Central memory CD8-positive, alpha-beta T cell (primary cell): ENCODE measurements around the gene DARS2.
"Not testable (repeated sequence)": the region's sequence is repeated elsewhere in the genome, so short reads cannot be mapped to it uniquely, and the experiment has no call there.

Source experiments
- ATAC-seq: fragments of 150-1000 bp; cut with Tn5 transposase; replicated peaks from 2 replicates; pipeline ENCODE4 v1.10.0; 2022; ENCODE audit warnings: mild to moderate bottlenecking, moderate FRiP score, moderate number of reproducible peaks; ENCODE audit not compliant: poor library complexity, severe bottlenecking; ENCODE audit errors: extremely low read depth
- DNase-seq, 2 donors: peaks; one replicate each; pipeline ENCODE4 v3.0.0; 2021; ENCODE audit warnings: low spot score in 2 of 2
- H3K27ac Mint-ChIP-seq: one replicate; pipeline ENCODE4 v1.8.0; 2022; ENCODE audit warnings: low read depth, mild to moderate bottlenecking, moderate library complexity, mixed read lengths
- H3K27me3 Mint-ChIP-seq: one replicate; pipeline ENCODE4 v1.8.0; 2022; ENCODE audit warnings: mixed read lengths
- H3K36me3 Mint-ChIP-seq: one replicate; pipeline ENCODE4 v1.8.0; 2022; ENCODE audit warnings: mild to moderate bottlenecking, moderate library complexity, mixed read lengths; ENCODE audit not compliant: insufficient read depth
- H3K4me1 Mint-ChIP-seq: one replicate; pipeline ENCODE4 v1.8.0; 2022; ENCODE audit warnings: mixed read lengths
- H3K4me3 Mint-ChIP-seq: one replicate; pipeline ENCODE4 v1.8.0; 2022; ENCODE audit warnings: mild to moderate bottlenecking, moderate library complexity, mixed read lengths
- H3K9me3 Mint-ChIP-seq: one replicate; pipeline ENCODE4 v1.8.0; 2022; ENCODE audit warnings: mixed read lengths

DARS2 gene

DNA sequence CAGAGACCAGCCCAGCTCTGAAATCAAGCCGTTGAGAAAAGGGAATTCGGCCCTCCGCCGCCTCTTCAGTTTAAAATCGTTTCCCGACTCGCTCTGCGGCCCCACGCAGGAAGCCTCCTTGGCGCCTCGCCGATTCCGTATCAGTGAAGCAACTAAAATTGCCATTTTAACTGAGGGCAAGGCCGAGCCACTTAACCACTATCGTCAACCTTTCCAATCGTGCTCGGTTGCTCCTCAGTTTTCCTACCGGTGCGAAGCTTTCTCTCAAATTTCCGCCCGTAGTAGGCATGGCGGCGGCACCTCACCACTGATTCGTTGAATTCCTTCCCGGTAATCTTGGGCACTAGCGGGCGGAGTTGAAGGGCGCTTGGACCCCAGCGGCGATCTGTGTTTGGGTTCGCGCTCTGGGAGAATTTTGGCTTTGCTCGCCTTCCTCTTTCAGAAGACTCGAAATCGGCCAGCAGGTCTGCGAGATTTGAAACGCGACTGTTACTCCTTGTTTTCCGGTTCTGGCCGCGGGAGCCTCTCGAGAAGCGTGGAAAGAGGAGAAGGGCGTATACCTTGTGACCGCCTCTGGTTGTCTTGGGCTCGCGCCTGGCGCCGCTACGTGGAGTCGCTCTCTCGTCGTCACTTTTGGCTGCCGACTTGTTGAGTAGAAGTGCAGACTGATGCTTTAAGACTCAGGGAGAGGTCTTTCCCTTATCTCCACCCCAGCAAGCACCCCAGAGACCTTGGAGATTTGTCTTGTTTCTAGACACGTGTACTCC is at the start of gene DARS2, which contains the start of gene CENPL:
TSS of gene DARS2 (plus strand) at position 359 of the 767 bp plus-strand sequence. CDS start 557 bp downstream, outside the sequence.
TSS of gene CENPL (minus strand) at position 569 of the 767 bp plus-strand sequence. CDS start 13,584 bp downstream, outside the sequence.
- H3K36me3 Mint-ChIP-seq, result peaks cover 10% of the 10 kb centered on the region
- H3K4me1 Mint-ChIP-seq, result peaks cover 47% of the 10 kb centered on the region
- ATAC-seq (peak; percentile 88), DNase-seq (peak; percentile 80 to 86)
- no peaks in the 10 kb centered on the region for H3K9me3 Mint-ChIP-seq
- H3K27me3 Mint-ChIP-seq, result no peaks in the 10 kb centered on the region
- H3K27ac Mint-ChIP-seq, result peak within 1 kb of the TSS; percentile 86
- H3K4me3 Mint-ChIP-seq, result peak within 1 kb of the TSS; percentile 95

- DNase-seq (no peak), ATAC-seq (no peak)
- Mint-ChIP-seq H3K4me1 (peaks cover 17% of the 10 kb centered on the region), H3K9me3 (no peaks in the 10 kb centered on the region), H3K36me3 (peaks cover 35% of the 10 kb centered on the region), H3K27ac (peak overlapping the region; percentile 47), H3K4me3 (no peak overlapping the region), H3K27me3 (no peaks in the 10 kb centered on the region)
Measured at GRCh38 chr1:173775578-173776226, 48.8 kb upstream of the DARS2 start.

DNA sequence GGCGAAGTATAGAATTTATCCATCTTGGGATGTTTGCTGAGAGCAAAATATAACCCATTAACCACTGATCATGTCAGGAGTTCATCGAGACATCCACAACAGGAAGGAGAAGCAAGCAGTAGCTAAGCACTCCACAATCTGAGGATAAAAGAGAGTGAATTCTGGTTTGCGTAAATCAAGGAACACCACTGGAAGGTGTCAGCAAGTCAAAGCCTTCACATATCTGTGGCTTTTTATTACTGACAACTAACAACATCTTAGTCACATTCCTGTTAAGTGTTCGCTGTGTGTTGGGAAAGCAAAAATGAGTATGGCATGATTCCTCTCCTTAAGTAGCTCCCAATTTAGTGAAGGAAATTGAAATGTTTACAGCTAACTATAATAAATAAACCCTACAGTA is 44.5 kb upstream of the DARS2 start:
- no peak overlapping the region for H3K27ac Mint-ChIP-seq
- no peak overlapping the region for H3K4me3 Mint-ChIP-seq
- no peaks in the 10 kb centered on the region for H3K9me3 Mint-ChIP-seq
- H3K36me3 Mint-ChIP-seq, result peaks cover 53% of the 10 kb centered on the region
- no peak for DNase-seq
- no peak for ATAC-seq
- H3K4me1 Mint-ChIP-seq, result peaks cover 17% of the 10 kb centered on the region
- H3K27me3 Mint-ChIP-seq, result no peaks in the 10 kb centered on the region

- Mint-ChIP-seq H3K27ac (no peak overlapping the region), H3K27me3 (no peaks in the 10 kb centered on the region), H3K36me3 (peaks cover 43% of the 10 kb centered on the region), H3K9me3 (no peaks in the 10 kb centered on the region), H3K4me3 (no peak overlapping the region), H3K4me1 (no peaks in the 10 kb centered on the region)
- ATAC-seq, result no peak
- DNase-seq, result no peak
Measured at GRCh38 chr1:173784997-173785396, 39.5 kb upstream of the DARS2 start.

DNA sequence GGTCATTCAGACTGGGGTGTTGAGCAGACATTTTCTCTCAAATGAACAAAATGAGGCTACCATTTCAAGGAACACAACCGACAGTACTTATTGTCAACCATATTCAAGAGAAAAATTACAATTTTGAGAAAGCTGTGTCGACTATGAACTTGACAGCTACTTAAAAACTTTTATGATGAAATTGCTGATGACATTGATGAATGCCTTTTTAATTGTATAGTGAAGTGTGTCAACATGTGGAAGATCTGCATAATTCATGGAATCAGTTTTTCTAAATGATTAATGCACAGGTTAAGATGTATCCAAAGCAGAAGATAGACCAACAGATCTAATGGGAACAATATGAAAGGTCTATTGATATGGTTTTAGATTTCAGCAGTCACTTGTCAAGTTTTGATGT is 34.6 kb upstream of the DARS2 start:
- Mint-ChIP-seq H3K4me1 (no peaks in the 10 kb centered on the region), H3K27me3 (no peaks in the 10 kb centered on the region), H3K9me3 (no peaks in the 10 kb centered on the region), H3K4me3 (no peak overlapping the region), H3K27ac (no peak overlapping the region), H3K36me3 (peaks cover 11% of the 10 kb centered on the region)
- ATAC-seq (no peak), DNase-seq (no peak)

GRCh38 chr1:173798078-173798477 is 26.4 kb upstream of the DARS2 start:
- Mint-ChIP-seq H3K4me3 (no peak overlapping the region), H3K36me3 (peaks cover 5% of the 10 kb centered on the region), H3K4me1 (no peaks in the 10 kb centered on the region), H3K27me3 (no peaks in the 10 kb centered on the region), H3K27ac (no peak overlapping the region), H3K9me3 (no peaks in the 10 kb centered on the region)
- ATAC-seq (no peak), DNase-seq (no peak)

GRCh38 chr1:173799995-173800394 is 24.5 kb upstream of the DARS2 start:
- H3K4me1 Mint-ChIP-seq, H3K27me3 Mint-ChIP-seq, H3K9me3 Mint-ChIP-seq, H3K36me3 Mint-ChIP-seq, H3K4me3 Mint-ChIP-seq, ATAC-seq, DNase-seq, H3K27ac Mint-ChIP-seq: not testable (repeated sequence)

DNA sequence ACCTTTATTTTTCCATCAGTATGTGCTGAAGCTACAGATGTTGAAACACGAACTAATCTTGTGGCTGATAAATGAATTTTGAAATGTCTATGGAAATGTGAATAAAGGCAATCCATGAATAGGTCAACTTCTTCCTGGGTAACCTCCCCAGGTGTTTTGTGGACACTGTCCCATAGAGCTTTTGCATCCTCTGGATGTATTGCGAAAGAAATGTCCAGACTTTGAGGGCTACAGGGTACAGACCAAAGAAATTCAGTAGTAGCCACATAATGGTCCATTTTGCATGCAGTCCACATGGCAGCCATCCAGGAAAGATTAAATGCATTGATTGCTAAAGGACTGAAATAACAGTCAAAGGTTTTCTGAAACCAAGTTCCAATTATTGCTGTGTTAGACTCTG is 21.5 kb upstream of the DARS2 start:
- H3K4me3 Mint-ChIP-seq, result no peak overlapping the region
- no peaks in the 10 kb centered on the region for H3K9me3 Mint-ChIP-seq
- no peaks in the 10 kb centered on the region for H3K27me3 Mint-ChIP-seq
- H3K4me1 Mint-ChIP-seq, result no peaks in the 10 kb centered on the region
- H3K27ac Mint-ChIP-seq, result no peak overlapping the region
- H3K36me3 Mint-ChIP-seq, result peaks cover 19% of the 10 kb centered on the region
- DNase-seq (no peak), ATAC-seq (no peak)

- not testable (repeated sequence) for ATAC-seq, DNase-seq, H3K27ac Mint-ChIP-seq, H3K9me3 Mint-ChIP-seq, H3K4me3 Mint-ChIP-seq, H3K27me3 Mint-ChIP-seq, H3K36me3 Mint-ChIP-seq
- H3K4me1 Mint-ChIP-seq, result peaks cover 29% of the 10 kb centered on the region
Measured at GRCh38 chr1:173813654-173814053, 10.8 kb upstream of the DARS2 start.

DNA sequence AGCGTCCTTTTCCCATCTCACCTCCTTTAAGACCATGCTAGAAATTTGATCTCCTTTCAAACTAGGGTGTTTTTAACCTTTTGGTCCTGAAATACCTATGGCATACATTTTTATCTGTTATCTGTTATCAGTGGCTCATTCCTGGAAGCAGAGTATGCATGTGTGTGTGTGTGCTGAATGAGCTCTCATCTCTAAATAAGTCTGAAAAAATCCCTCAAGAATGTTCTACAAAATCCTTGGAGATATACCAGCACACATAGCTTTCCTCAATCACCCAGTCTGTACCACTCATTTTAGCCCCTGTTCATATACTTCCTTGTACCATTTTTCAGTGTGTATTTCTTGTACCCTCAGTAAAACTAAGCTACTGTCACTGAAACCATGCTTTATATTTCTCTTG is 6.0 kb upstream of the DARS2 start:
- Mint-ChIP-seq H3K9me3 (no peaks in the 10 kb centered on the region), H3K27me3 (no peaks in the 10 kb centered on the region), H3K36me3 (no peaks in the 10 kb centered on the region), H3K4me1 (peaks cover 53% of the 10 kb centered on the region), H3K27ac (no peak overlapping the region), H3K4me3 (no peak overlapping the region)
- no peak for DNase-seq
- ATAC-seq, result no peak

DNA sequence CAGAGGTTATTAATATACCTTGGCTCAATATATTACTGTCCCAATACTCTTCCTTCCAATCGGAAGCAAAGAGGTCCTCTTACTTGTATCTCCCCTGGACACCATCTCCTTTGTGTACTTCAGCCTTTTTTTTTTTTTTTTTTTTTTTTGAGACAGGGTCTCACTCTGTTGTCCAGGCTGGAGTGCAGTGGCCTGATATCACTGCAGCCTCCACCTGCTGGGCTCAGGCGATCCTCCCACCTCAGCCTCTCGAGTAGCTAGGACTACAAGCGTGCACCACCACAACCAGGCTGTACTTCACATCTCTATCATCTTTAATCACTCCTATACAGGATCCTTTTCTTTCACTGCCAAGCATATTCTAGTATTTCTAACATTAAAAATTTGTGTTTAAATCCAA is 2.8 kb upstream of the DARS2 start:
- H3K27ac Mint-ChIP-seq, result peak overlapping the region; percentile 49
- DNase-seq (no peak), ATAC-seq (no peak)
- peaks cover 48% of the 10 kb centered on the region for H3K4me1 Mint-ChIP-seq
- H3K27me3 Mint-ChIP-seq, result no peaks in the 10 kb centered on the region
- H3K4me3 Mint-ChIP-seq, result no peak overlapping the region
- H3K36me3 Mint-ChIP-seq, result peaks cover 10% of the 10 kb centered on the region
- no peaks in the 10 kb centered on the region for H3K9me3 Mint-ChIP-seq

DNA sequence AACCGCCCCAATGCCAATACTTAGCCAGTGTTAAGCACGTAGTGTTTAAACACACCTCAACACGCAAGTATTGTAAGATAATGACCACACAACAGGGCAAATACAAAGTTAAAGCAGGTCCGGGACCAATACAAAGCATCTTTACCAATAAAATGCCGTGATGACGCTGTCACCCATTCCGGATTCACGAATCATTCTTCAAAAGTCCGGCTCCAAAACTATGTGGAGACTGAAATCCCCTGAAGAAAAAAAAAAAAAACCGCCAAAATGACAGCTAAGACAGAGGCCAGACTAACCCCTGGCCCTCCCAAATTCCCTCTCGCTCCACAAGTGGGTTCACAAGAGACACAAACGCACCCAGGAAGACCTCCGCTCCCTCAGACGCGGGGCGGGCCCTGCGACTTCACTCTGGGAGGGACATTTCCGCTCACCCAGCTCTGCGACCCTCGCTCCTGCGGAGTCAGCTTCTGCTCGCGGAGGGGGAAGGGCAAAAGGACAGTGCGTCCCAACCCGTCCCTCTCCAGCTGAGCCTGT is 625 bp upstream of the DARS2 start:
- peak; percentile 5 for ATAC-seq
- no peaks in the 10 kb centered on the region for H3K27me3 Mint-ChIP-seq
- H3K4me3 Mint-ChIP-seq, result peak overlapping the region; percentile 95
- H3K4me1 Mint-ChIP-seq, result peaks cover 43% of the 10 kb centered on the region
- H3K27ac Mint-ChIP-seq, result peak overlapping the region; percentile 86
- H3K36me3 Mint-ChIP-seq, result peaks cover 10% of the 10 kb centered on the region
- no peaks in the 10 kb centered on the region for H3K9me3 Mint-ChIP-seq
- peak in 1 of 2 donors; percentile 20 for DNase-seq

DNA sequence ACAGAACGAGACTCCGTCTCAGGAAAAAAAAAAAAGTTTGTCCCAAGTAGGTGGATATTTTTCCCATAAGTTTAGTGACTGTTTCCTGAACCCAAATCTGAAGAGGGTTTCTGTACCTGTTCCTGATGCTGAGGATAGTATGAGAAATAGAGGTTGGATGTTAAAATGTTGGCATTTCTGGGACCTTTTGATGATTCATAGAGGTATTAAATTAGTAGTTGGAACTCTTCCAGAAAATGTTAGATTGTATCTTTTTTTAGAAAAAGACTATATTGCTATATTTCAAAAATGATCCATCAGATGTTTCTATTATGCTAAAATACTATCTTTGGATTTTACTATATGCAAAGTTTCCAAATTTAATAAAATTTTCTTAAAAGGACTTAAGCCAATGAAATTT is 3.1 kb downstream of the DARS2 start:
- Mint-ChIP-seq H3K27ac (no peak overlapping the region), H3K36me3 (peaks cover 17% of the 10 kb centered on the region), H3K4me1 (peaks cover 31% of the 10 kb centered on the region), H3K4me3 (no peak overlapping the region), H3K27me3 (no peaks in the 10 kb centered on the region), H3K9me3 (no peaks in the 10 kb centered on the region)
- DNase-seq (no peak), ATAC-seq (no peak)
